ENCODE measurements around the gene RBM12.
A peak's percentile ranks its signal among the peaks of the same experiment; 100 is the strongest.

RBM12 gene

DNA sequence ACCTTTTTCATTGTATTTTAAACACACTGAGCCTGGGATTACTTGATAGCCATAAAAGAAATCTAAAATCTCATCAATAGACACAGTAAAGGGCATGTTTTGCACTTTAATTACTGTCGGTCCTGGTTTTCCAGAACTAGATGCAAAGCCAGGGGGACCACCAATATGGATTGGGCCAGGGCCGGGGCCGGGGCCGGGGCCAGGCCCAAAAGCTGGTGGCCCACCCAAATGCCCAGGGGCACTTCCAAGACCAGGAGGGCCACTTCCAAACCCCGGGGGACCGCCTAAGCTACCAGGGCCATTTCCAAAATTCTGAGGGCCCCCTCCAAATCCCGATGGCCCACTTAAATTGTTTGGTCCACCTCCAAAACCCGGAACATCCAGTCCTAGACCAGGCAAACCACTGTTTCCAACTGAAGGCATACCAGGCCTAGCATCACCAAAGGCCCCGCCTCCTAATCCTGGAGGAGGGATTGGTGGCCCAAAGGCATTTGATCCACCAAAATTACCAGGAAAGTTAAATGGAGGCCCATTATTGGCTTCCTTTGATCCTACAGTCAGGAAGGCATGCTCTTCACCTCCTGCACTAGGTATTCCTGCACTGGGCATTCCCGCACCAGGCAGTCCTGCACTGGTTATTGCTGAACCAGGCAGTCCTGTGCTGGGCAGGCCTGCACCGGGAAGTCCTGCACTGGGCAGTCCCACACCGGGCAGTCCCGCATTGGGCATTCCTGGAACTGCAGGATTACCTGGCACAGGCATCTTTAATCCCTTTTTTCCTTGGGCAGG lies 11.9 kb downstream of the RBM12 start:
- DNase-seq: no peak

DNA sequence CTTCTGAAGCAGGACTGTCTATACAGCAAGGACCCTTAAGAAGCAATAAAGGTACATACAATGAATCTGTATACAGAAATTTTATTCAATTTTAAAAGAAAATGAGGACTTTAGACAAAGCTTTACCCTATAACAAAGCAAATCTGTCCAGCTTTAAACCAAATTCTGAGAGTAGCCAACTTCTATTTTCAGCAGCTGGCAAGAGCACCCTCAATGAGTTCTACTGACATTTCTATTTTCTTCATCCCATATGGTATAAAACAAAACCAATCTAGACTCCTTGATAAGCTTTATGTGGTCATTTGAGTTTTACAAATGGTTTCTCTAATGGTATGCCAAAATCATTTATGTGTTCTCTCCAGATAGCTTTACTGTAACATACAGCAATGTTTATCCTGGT lies 12.7 kb downstream of the RBM12 start:
- DNase-seq: no peak

DNA sequence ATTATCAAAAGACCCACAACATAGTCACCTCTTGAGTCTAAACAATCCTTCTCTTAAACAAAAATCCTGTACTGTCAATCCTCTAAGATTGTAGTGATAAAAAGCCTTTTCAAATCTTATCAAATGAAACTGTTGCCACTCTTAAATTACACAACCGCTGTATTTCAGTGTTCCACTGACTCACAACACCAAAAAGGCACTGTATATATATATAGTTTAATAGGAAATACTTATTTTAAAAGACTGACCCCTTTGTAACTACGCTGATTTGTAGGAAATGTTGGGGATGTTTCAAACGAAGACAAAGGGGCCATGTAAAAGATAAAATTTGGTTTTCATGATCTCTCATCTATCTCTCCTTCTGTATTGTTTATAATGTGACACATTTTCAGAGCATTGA lies 14.1 kb downstream of the RBM12 start:
- no peak for DNase-seq

DNA sequence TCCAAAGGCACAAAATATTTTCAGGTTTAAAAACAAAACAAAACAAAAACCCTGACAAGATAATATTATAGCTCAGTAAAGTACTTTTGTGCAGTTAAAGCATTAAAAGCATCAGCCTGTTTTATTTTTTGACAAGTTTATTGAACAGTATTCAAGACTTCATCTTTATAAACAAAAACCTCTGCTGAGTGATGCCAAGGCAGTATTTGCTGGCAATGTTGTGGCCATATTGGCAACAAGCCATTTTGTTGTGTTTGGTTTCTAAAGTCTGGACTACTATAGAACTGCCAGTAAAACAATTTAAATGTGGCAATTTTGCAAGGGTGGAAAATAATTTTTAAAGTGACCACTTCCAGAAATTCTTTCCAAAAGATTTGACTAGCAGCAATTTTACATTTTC lies 15.9 kb downstream of the RBM12 start:
- DNase-seq: no peak

DNA sequence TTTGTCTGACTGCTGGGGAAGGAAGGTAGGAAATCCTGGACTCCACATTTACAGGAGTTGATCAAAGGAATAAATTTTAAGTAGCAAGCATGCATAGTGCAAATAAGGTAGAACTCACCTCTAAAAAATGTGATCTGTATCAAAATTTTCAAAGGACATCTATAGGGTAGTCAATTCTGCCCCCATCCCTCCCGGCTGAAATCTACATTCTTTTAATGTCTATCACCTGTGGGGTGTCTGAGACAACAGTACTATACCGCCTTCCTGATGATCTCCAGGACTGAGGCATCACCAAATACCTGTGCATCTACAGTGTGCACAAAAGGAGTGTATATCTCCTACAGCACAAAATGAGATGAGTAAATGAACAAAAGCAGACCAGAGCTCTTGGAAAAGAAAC lies 19.9 kb downstream of the RBM12 start:
- no peak for DNase-seq

DNA sequence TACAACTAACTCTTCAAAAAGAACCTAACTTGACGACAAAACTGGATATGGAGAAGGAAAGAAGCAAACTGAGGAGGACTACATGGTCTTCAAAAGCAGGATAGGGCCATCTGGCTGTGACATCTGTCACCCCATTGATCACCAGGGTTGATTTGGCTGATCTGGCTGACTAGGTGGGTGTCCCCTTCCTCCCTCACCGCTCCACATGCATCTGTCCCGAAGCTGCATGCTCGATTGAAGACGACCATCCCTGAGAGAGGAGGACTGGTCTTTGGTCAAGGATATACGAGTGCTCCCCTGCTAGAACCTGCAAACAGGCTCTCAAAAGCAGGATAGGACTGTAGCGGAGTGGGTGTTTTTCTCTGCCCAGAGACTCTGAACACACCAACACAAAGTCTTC lies 21.7 kb downstream of the RBM12 start:
- DNase-seq: no peak

DNA sequence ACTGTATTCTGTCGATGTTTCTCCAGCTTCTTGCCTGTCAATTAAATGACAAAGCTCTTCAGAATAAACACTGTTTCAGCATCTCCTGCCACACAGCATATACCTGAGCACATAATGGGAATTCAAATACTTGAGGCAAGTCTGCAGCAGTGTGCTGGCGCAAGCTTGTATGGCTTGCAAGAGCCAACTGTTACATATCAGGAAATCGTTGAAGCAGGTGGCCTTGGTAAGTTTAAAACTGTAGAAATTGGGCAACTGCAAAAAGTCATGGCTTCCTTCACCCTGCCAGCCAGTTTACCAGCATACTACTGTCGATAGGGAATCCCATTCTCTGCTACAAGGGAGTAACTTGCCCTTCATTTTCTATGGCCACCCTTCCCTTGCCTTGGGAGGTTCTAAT lies 23.0 kb downstream of the RBM12 start:
- DNase-seq: no peak

DNA sequence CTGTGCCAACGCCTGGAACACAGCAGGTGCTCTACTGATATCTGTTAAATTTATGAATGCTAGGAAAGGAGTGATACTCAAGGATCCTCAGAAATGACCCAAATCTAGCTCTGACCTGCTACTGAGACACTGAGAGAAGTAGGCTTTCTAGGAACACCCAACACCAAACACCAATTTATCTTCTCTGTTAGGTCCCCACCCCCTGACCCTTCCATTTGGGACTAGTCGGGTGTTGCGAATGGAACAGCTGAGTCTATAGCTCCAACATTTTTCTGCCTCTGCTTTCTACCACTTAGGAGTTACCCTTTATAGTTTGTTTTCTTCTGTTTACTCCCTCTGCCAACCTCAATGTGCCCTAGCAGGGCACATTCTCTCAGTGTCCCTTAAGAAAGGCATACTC lies 24.0 kb downstream of the RBM12 start:
- DNase-seq: no peak

DNA sequence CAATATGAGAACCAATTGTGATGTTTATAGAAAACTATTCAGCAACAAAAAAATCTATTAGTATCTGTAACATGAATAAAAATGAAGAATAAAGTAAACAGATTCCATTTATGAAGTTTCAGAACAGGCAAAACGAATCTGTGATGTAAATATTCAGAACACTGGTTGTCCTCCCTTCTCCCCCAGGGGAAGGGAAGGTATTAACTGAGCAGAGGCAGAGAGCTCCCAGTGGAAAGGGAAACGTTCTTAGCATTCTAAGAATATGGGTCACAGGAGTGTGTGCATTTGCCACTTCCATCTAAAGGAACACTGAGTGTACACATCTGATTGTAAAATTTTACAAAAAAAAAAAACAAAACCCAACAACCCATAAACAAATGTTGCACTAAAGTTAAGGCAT lies 25.9 kb downstream of the RBM12 start:
- DNase-seq: no peak

DNA sequence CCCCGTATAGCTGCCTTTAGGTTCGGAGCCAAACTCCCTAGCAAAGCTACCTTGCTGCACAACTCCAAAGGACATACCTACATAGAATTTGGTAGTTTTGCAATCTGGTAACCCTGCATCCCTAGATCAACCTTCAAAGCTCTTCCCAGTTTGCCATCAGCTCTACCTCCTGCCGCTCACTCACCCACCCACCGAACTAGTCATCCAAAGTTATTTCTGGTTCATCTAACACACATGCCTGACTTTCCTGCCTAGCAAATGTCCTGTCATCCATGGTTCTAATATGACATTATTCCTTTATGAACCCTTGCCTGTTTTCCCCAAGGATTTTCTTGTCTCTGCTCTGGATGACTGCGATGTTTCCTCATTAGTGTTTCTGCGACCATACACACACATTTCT lies 27.4 kb downstream of the RBM12 start:
- DNase-seq: no peak

DNA sequence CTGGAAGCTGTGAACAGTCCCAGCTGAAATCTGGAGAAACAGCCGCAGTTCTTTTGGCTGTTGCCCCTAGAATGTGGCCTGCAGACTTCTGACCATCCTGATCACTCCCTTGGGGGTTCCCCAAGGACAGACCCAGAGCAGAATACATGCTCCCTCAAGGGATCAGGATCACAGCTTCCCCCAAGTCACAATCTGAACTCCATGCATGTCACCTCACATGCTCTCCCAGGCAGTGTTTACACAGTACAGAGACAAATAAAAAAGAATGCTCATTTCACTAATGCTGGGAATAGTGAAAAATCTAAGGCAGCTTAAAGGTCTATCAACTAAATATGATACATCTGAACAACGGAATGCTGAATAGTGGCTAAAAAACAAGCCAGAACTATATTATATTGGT lies 28.6 kb downstream of the RBM12 start:
- DNase-seq: no peak

DNA sequence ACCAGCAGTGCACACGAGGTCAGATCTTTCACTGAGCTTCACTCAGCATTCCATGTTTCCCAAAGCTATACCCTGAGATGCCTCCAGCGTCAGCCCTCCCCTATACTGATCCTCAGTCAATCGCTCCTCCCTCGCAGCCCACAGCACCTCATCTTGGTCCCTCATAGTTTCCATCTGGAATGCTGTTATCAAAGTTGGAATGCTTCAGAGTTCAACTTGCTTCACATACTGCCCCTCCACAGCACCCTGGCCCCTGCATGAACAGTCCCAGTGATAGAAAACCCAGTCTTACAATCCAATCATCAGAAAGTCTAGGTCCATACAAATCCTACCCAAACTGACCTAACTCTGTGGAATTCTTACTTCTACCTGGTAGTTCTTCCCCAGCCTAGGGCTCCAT lies 29.0 kb downstream of the RBM12 start:
- DNase-seq: no peak

DNA sequence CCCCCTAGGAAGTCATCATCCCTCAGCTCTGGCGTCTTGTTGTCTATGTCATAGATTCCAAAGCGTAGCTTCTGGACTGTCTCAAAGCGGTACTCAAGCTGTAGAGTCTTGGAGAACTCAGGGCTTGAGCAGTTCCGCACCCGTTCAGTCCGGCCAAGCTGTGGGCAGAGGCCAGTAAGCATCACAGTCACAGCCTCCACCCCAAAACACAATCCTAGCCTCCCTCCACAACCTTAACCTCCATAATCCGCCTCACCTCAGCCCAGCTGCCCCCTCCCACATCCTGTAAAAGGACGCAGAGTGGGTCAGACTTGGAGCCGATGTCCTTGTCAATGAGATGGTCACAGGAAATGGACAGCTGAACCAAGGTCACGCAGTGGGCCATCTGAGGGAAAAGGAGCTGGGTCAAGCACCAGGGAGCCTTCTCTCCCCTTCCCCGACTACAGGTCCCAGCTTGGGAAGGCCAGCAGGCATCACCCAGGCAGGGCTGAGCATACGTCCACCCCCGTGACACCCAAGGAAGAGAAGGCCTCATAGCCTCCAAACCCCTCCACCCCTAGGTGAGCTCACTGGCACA lies 32.1 kb downstream of the RBM12 start:
- no peak for DNase-seq

DNA sequence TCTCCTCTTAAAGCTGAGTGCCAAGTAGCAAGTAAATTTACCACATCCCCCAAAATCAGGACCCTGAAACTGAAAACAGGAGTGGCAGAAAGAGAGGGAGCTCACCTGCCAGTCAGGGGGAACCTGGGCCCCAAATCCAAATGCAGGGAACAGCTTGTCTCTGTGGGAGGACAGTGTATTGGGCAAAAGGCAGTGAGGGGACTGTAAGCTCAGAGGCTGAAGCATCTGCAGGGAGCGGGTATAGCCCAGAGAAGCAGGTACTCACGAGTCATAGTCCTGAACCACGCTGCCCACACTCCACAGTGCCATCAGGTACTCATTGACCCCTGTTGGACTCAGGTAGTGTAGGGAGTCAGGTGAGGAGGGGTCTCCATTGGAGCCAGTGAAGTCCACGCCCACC lies 34.1 kb downstream of the RBM12 start:
- no peak for DNase-seq

DNA sequence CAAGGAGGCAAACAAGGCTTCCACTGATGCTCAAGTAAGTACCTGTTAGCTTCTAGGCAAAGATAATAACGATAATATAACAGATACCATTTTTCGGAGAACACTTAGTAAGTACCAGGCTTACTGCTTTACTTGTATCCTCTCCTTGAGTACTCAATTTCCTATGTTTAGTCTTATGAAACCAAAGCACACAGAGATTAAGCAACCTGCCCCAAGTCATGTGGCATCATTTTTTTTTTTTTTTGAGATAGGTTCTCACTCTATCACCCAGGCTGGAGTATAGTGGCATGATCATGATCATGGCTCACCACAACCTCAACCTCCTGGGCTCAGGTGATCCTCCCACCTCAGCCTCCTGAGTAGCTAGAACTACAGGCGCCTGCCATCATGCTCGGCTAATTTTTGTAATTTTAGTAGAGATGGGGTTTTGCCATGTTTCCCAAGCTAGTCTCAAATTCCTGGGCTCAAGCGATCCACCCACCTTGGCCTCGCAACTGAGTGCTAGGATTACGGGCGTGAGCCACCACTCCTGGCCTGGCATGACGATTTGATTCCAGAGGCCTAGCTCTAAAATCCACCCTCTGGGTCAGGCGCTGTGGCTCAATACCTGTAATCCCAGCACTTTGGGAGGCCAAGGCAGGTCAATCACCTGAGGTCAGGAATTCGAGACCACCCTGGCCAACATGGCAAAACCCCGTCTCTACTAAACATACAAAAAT lies 35.1 kb downstream of the RBM12 start:
- DNase-seq: no peak

DNA sequence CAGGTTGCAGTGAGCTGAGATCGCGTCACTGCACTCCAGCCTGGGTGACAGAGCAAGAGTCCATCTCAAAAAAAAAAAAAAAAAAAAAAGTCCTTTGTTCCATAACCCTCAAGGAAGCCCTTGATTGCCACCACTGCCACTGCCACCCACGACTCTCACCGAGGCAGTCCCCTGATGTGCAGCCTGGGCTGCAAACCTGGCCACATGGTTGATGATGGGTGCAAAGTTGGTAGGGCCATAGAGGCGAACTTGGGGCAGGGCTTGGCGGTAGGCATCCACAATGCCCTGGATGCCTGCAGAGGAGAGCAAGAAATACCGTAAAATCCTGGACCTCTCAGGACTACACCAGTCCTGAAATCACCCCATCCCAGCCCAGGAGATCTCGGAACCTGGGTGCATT lies 37.6 kb downstream of the RBM12 start:
- DNase-seq: no peak

DNA sequence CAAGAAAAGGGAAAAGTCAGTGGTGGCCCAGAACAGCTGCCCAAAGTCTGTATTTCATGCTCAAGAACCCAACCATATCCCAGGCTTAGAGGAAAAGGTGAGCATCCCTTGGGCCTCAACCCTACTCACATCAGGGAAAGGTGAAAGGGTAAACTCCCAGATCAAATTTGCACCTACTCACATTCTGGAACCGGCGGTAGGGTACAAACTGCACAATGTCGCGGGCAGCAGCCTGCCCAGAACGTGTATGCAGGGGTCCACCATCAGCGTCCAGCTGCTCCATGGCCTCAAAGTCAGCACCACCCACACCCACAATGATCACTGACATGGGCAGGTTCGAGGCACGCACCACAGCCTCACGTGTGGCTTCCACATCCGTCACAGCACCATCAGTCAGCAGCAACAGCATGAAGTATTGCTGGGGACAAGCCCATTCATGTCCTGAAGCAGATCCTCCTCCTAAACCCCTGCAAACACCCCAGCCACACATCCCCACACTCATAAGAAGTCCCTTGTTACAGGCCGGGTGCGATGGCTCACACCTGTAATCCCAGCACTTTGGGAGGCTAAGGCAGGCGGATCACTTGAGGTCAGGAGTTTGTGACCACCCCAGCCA lies 38.2 kb downstream of the RBM12 start:
- DNase-seq: no peak

DNA sequence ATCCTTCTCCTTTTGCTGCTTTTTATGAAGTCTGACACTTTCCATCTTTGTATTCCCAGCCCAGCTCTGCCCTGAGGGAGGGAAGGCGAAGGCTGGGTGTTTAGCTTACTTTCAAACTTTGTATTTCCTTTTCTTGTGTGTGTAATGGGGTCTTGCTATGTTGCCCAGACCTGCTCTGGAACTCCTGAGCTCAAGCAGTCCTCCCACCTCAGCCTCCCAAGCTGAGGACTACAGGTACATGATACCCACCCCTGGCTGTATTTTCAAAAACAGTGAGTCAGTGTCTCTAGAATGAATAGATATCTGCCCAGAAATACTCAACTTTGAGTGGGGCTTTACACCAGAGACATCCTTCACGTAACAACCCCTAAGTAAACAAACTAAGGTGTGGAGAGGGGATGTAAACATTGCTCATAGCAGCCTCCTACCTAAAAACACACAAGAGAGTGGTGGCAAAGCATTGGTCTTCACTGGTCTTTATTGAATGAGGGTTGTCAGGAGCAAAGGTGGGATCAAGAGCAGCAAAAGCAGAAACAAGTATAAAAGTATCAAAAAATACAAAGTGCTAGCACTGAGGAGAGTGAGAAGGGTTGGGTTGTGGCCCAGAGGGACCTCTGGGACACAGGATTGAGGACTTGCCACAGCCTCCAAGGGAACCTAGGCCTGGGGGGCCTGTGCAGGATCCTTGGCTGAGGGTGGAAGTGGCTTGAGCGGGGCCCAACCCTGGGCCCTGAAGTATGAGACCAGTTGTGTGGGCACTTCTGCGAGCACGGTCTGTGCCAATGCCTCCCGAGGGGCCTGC lies 38.9 kb downstream of the RBM12 start:
- no peak for DNase-seq

DNA sequence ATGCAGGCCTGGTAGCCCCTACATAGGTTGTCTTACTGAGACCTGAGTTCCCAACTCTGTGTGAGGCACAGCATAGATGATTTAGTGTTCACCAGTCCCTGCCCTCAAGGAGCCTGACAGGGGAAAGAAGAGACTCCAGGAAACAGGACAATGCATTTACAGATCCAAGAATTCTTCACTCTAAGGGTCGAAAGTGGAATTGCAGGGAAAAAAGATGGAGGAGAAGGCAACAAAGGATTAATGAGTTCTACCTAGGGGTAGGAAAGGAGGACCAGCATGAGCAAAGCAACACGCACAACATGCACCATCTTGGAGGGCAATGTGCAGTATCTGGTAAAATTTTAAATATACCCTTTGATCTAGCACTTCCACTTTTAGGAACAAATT lies 43.1 kb downstream of the RBM12 start:
- DNase-seq: no peak

DNA sequence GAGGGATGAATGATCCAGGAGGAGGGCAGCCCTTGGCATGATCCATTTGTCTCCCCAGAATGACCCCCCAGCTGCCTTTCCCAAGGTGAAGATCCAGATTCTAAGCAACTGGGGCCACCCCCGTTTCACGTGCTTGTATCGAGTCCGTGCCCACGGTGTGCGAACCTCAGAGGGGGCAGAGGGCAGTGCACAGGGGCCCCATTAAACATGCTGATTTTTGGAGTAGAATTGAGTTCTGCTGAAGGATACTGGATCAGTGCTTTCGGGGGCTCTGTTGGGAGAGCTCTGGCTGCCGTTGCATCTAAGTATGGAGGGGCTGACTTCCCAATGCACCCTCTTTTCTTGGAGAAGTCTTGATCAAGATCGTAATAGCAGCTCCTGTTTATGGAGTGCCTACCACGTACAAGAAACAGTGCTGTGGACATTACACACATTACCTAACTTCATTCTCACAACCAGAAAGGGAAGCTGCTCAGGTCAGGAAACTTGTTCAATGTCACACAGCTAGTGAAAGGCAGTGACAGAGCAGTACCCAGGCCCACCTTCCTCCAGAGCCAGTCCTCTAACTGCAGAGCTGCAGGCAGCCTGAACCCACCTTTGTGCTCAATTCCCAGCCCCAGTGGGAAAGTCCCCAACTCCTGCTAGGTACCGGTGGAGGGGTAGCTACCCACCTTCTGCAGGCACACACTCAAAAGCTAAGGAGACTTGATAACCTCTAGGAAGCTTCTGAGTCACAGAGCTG lies 43.7 kb downstream of the RBM12 start:
- no peak for DNase-seq

DNA sequence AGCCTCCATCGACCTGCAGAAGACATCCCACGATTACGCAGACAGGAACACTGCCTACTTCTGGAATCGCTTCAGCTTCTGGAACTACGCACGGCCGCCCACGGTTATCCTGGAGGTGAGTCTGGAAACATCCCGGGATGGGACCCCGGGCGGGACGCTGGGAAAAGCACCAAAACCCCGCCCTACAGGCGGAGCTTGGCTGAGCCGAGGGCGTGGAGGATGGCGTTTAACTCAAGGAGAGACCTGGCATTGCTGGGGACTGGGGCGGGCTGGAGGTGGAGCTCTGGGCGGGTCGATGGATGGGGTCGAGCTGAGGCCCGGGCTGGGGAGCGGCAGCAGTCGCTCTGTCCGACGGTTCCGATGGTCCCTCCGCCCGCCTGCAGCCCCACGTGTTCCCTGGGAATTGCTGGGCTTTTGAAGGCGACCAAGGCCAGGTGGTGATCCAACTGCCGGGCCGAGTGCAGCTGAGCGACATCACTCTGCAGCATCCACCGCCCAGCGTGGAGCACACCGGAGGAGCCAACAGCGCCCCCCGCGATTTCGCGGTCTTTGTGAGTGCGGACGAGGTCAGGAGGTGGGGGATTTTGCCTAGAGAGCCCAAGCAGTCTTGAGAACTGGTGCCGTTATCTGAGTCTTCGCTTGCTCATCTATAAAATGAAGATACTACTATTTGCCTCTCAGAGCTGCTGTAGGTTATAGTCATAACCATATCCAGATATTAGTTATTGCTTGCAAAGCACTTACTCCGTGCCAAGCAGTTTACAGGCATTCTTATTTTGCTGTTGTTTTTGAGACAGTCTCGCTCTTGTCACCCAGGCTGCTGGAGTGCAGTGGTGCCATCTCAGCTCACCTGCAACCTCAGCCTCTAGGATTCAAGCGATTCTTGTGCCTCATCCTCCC lies 45.3 kb downstream of the RBM12 start:
- DNase-seq: peak; percentile 74
